NCI-H2029 (cell line): ENCODE measurements around the gene TMEM132A.
"Not testable (repeated sequence)": the region's sequence is repeated elsewhere in the genome, so short reads cannot be mapped to it uniquely, and the experiment has no call there.

Experiments used
- DNase-seq: peaks from one replicate; lab custom pipeline; 2025; lab: John Stamatoyannopoulos, UW

TMEM132A gene

DNA sequence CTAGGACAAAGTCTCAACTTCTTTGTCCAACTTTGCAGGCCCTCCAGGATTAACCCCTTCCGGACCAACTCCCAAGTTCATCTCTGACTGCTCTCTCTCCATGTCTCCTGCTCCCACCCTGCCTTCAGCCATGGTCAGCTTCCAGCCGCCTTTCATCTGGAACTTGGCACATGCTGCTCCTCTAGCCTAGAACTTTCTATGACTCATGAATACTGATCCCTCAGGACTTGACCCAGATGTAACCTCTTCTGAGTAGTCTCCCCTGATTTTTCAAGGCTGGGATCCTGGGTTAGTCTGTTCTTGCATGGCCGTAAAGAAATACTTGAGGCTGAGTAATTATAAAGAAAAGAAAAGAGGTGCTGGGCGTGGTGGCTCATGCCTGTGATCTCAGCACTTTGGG lies 32.9 kb downstream of the TMEM132A start:
- DNase-seq: no peak

GRCh38 chr11:60959431-60959830 lies 35.2 kb downstream of the TMEM132A start:
- no peak for DNase-seq

- no peak for DNase-seq
Observed at GRCh38 chr11:60960405-60960804, 36.1 kb downstream of the TMEM132A start.

GRCh38 chr11:60964801-60965200 lies 40.5 kb downstream of the TMEM132A start:
- DNase-seq: no peak

DNA sequence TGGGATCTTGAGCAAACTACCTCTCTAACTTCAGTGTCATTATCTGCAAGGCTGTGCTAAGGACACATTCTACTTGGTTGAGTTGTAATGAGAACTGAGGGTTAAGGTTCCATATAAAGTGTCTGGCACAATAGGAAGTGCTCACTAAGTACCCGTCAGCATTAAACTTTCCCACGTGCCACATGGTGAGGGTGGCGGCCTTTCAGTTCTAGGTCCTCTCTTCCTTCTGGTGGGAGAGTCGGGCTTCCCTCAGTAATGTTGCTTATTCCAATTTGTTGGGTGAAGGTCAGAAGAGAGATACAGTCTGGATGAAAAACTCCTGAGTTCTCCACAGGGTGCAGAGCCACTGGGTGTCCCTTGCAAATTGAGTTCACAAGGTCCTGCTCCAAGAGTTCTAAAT lies 42.6 kb downstream of the TMEM132A start:
- DNase-seq: no peak

GRCh38 chr11:60968223-60968622 lies 44.0 kb downstream of the TMEM132A start:
- DNase-seq: no peak

GRCh38 chr11:60970369-60970774 lies 46.1 kb downstream of the TMEM132A start:
- DNase-seq: peak; percentile 39

DNA sequence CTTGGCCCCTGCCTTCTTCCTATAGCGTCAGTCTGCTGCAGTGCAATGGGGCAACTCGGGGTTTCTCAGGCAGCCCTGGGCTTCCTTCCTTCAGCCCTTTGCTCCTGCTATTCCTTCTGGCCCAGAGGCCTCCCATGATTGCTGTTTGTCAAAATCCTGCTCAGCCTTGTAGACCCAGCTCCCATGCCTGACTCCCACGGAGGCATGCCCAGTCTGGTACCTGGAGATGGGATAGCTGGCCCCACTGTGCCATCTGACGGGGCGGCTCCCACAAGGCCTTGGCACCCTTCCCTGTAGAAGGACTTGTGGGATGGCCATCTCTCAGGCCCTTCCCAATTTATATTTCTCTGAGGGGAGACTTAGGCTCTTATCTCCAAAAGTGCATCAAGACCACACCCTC lies 46.6 kb downstream of the TMEM132A start:
- no peak for DNase-seq

GRCh38 chr11:60971520-60971919 lies 47.3 kb downstream of the TMEM132A start, which contains the start of gene CD6:
CD6 (plus strand) TSS chr11:60971680; CDS start chr11:60971866, 186 bp downstream.
- no peak for DNase-seq

GRCh38 chr11:60972182-60973030 lies 48.1 kb downstream of the TMEM132A start:
- no peak for DNase-seq

DNA sequence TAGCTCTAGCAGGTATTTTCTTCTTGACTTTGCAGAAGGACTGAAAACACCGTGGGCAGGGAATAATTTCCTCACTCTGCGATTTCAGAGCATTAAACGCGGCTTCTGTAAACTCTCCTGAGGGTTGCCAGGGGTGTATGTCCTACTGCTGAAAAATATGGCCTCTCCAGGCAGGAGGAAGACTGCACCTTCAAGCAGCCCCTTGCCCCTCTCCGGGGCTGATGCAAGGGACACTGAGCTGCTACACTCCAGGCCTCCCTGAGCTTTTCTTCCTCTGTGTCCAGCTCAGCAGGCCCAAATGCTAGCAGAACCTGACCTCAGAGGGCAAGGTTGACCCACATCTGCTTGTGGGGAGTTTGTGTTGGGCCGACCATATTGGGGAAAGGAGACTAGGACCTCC lies 49.4 kb downstream of the TMEM132A start:
- no peak for DNase-seq

- not testable (repeated sequence) for DNase-seq
Observed at GRCh38 chr11:60974316-60974715, 50.1 kb downstream of the TMEM132A start.

DNA sequence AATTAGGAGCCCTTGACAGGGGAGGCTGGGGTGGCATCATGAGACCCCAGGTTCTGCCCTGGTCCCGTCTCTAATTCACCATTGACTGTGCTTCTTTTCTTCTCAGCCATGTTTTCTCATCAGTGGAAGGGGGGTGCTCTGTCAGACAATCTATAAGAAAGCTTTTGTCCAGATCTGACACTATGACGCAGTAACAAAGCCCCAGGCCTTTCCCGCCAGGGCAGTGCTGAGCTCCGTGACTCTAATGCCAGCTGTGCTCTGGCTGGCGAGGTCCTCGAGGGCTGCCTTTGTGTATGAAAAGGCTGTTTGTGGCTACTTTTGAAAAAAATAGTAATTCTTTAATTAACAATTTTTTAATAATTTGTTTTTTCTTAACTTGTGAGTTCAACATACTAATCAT lies 50.5 kb downstream of the TMEM132A start:
- no peak for DNase-seq

DNA sequence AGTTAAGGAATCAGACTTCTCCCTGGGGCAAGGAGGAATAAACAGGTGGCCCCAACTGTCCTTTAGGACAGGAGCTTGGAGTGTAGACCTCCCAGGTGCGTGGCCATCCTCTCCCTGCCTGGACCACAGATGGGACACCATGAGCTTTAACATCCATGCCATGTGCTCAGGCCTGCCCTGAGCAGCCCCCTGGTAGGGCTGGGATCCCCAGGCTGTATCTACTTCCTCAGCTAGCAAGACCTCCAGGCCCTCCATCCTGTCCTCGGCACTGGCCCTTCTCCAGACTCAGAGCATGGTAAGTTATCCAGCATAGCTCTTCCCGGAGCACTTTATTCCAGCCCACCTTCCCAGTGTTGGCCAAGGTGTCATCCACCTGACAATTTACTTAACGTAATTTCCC lies 53.0 kb downstream of the TMEM132A start:
- no peak for DNase-seq

GRCh38 chr11:60977836-60978235 lies 53.6 kb downstream of the TMEM132A start:
- DNase-seq: no peak

DNA sequence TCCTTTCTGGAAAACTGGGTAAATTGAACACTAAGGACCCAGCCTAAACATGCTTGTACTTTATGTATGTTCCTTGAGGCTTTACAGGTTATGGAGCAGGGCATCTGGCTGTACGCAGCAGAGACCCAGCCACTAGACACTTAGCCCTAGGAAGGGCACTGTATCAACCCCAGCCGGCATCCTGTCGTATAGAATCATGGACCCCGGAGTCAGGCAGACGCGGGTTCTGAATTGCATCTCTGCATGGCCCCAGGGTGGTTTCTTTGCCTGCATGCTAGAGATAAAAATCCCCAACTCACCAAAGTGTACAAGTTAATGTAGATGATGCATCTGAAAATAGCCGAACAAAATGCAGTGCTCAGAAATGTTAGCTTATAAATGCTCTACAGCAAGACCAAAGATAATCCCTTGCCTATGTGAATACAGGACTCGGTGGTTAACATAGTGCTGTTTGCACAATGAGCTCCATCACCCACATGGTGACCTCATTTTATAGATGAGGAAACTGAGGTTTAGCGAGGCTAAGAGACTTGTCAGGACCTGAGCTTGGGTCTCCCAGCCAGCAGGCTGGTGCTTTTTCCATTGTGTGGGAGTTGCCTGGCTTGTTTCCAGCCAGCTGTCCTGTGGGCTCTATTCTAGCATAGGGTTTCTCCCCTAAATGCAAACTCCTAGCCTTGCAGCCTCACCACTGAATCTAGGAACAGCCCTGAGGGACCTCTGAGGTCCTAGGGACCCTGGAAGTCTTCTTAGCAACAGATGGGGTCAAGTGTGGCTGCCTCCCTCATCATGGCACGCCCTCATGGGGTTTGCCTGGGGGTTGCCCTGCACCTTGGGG lies 54.5 kb downstream of the TMEM132A start:
- no peak for DNase-seq

- no peak for DNase-seq
Observed at GRCh38 chr11:60981515-60981914, 57.3 kb downstream of the TMEM132A start.

- no peak for DNase-seq
Observed at GRCh38 chr11:60982184-60982583, 57.9 kb downstream of the TMEM132A start.

- DNase-seq: no peak
Observed at GRCh38 chr11:60984149-60984548, 59.9 kb downstream of the TMEM132A start.

DNA sequence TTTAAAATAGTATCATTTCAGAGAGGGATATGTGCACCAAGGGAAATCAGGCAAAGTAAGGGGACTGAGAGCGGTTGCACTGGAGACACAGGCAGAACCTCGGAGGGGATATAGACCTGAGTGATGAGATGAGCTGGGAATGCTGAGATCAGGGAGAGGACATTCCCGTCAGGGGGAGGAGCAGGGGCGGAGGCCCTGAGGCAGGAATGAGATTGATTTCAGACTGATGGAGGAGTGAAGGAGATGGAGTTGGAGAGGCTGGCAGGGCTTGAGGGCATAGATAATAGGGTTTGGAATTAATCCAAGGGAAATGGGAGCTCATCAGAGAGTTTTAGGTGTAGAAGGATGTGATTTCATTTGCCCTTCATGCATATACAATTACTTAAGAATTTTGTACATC lies 60.4 kb downstream of the TMEM132A start:
- no peak for DNase-seq

GRCh38 chr11:60985501-60985900 lies 61.2 kb downstream of the TMEM132A start:
- no peak for DNase-seq

GRCh38 chr11:60985991-60986915 lies 62.0 kb downstream of the TMEM132A start:
- DNase-seq: no peak
